ENCODE results near the gene EMC8.

- TF ChIP-seq, protein P1, sequence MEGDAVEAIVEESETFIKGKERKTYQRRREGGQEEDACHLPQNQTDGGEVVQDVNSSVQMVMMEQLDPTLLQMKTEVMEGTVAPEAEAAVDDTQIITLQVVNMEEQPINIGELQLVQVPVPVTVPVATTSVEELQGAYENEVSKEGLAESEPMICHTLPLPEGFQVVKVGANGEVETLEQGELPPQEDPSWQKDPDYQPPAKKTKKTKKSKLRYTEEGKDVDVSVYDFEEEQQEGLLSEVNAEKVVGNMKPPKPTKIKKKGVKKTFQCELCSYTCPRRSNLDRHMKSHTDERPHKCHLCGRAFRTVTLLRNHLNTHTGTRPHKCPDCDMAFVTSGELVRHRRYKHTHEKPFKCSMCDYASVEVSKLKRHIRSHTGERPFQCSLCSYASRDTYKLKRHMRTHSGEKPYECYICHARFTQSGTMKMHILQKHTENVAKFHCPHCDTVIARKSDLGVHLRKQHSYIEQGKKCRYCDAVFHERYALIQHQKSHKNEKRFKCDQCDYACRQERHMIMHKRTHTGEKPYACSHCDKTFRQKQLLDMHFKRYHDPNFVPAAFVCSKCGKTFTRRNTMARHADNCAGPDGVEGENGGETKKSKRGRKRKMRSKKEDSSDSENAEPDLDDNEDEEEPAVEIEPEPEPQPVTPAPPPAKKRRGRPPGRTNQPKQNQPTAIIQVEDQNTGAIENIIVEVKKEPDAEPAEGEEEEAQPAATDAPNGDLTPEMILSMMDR (IDR thresholded peaks at IDR 0.05) = no peak
- TF ChIP-seq POLR2A (IDR thresholded peaks at IDR 0.05) = no peak
These were observed 33.4 kb upstream of the EMC8 start for GRCh38 chr16:85832570-85833218.

Data from right lobe of liver (tissue), 4 donors.